Gastrocnemius medialis (tissue), 4 donors: Measurements from ENCODE around the gene TECTA. TPM values are rescaled to one million over a fixed set of nuclear protein-coding genes. Genes with fewer than 3 reads are reported as not detected.

ENCODE experiments used
- ATAC-seq, 2 donors: fragments of 150-250 bp; one replicate each; pipeline ENCODE4 v1.9.1; 2016
- DNase-seq, 2 donors: peaks; one replicate each; pipeline ENCODE4 v3.0.0-alpha.2; 2019
- H3K27ac ChIP-seq, 4 donors: fragments of 200-600 bp; sonication (generic); 1 replicate in 1 of 4; 2 replicates in 3 of 4; pipeline ENCODE4 v1.5.1; 2016 to 2018; ENCODE audit warnings: mild to moderate bottlenecking in 2 of 4, moderate library complexity in 1 of 4
- H3K27me3 ChIP-seq, 3 donors: fragments of 200-600 bp; sonication (generic) in 2 of 3; 1 replicate in 1 of 3; 2 replicates in 2 of 3; pipeline versions ENCODE4 v1.5.1 to v1.6.0; 2016 to 2019; ENCODE audit warnings: mild to moderate bottlenecking in 1 of 3, moderate library complexity in 1 of 3
- H3K36me3 ChIP-seq, 2 donors: fragments of 200-600 bp; sonication (generic) in 1 of 2; one replicate each; pipeline ENCODE4 v1.5.1; 2017 to 2018
- H3K4me1 ChIP-seq, 2 donors: fragments of 200-600 bp; sonication (generic) in 1 of 2; one replicate each; pipeline ENCODE4 v1.5.1; 2016 to 2017; ENCODE audit warnings: mild to moderate bottlenecking in 2 of 2
- H3K4me3 ChIP-seq, 4 donors: fragments of 200-600 bp; sonication (generic) in 3 of 4; 1 replicate in 1 of 4; 2 replicates in 3 of 4; pipeline ENCODE4 v1.5.1; 2016 to 2019; ENCODE audit warnings: mild to moderate bottlenecking in 2 of 4
- H3K9me3 ChIP-seq, 3 donors: fragments of 200-600 bp; sonication (generic) in 2 of 3; 1 replicate in 1 of 3; 2 replicates in 2 of 3; pipeline ENCODE4 v1.5.1; 2016 to 2019
- POLR2A ChIP-seq, 2 donors: fragments of 450-650 bp; IDR thresholded peaks; one replicate each; pipeline ENCODE4 v1.6.1; 2017; ENCODE audit warnings: antibody characterized with exemption in 2 of 2, mild to moderate bottlenecking in 2 of 2, moderate library complexity in 2 of 2
- in situ Hi-C, 4 donors: fragments of 200-750 bp; cut with MboI; loops; one replicate each; pipeline versions ENCODE4 v1.15.0 to v1.8.0; 2017; ENCODE audit warnings: low sequenced_read_pairs in 4 of 4
- intact Hi-C: fragments of 100-400 bp; cut with DNase I; formaldehyde crosslinking; loops from one replicate; pipeline ENCODE4 v1.15.1; 2023; ENCODE audit warnings: low total_unique reads
- total RNA-seq, 4 donors: library from RNA; depleted of rRNA; stranded (reverse); fragments of >200 nt; gene quantifications; one replicate each; pipeline versions ENCODE4 v1.1.0 to v1.2.3, GENCODE V29; 2016
- TF ChIP-seq, protein P1 (sequence below), 5 experiments: fragments of 450-650 bp in 3 of 5; fragments of 200-600 bp in 2 of 5; sonication (generic) in 2 of 5; IDR thresholded peaks in 4 of 5; conservative IDR thresholded peaks in 1 of 5; 1 replicate in 4 of 5; 2 replicates in 1 of 5; pipeline ENCODE4 v1.5.1; 2016 to 2019; ENCODE audit warnings: antibody characterized with exemption in 5 of 5, mild to moderate bottlenecking in 3 of 5, moderate library complexity in 3 of 5

TECTA gene
- total RNA-seq, 4 donors from 2014 or later, result 0.17 to 1.6 (median 0.45) TPM

- Histone ChIP-seq H3K4me3 (no peak overlapping the region), H3K36me3 (no peaks in the 10 kb centered on the region), H3K27me3 (no peaks in the 10 kb centered on the region), H3K27ac (no peak overlapping the region), H3K4me1 (no peaks in the 10 kb centered on the region), H3K9me3 (no peaks in the 10 kb centered on the region)
- TF ChIP-seq, protein P1, sequence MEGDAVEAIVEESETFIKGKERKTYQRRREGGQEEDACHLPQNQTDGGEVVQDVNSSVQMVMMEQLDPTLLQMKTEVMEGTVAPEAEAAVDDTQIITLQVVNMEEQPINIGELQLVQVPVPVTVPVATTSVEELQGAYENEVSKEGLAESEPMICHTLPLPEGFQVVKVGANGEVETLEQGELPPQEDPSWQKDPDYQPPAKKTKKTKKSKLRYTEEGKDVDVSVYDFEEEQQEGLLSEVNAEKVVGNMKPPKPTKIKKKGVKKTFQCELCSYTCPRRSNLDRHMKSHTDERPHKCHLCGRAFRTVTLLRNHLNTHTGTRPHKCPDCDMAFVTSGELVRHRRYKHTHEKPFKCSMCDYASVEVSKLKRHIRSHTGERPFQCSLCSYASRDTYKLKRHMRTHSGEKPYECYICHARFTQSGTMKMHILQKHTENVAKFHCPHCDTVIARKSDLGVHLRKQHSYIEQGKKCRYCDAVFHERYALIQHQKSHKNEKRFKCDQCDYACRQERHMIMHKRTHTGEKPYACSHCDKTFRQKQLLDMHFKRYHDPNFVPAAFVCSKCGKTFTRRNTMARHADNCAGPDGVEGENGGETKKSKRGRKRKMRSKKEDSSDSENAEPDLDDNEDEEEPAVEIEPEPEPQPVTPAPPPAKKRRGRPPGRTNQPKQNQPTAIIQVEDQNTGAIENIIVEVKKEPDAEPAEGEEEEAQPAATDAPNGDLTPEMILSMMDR (IDR thresholded peaks at IDR 0.05 in 4 of 5, conservative IDR thresholded peaks at IDR 0.05 in 1 of 5), result no peak
- no peak for TF ChIP-seq POLR2A (IDR thresholded peaks at IDR 0.05)
- intact Hi-C loops, result no loop called here
- in situ Hi-C loops, result no loop called here
- DNase-seq, result no peak
- no peak for ATAC-seq
These were observed 122.1 kb downstream of the TECTA start for GRCh38 chr11:121223161-121223560.

DNA sequence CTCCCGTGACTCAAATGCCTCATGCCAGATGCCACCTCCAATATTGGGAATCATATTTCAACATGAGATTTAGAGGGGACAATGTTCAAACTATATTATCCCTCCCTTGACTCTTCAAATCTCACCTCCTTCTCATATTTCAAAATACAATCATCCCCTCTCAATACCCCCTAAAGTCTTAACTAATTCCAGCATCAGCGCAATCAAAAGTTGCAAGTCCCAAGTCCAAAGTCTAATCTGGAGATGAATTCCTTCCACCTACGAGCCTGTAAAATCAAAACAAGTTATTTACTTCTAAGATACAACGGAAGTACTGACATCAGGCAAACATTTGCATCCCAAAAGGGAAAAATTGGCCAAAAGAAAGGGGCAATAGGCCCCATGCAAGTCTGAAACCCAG, 124.3 kb downstream of the TECTA start:
- H3K4me1 ChIP-seq, result no peaks in the 10 kb centered on the region
- no peaks in the 10 kb centered on the region for H3K36me3 ChIP-seq
- intact Hi-C loops (no loop called here), in situ Hi-C loops (no loop called here)
- H3K27ac ChIP-seq, result no peak overlapping the region
- no peaks in the 10 kb centered on the region for H3K9me3 ChIP-seq
- ATAC-seq (no peak), DNase-seq (no peak)
- peaks cover 0 to 4% (median 0%) of the 10 kb centered on the region in 3 donors for H3K27me3 ChIP-seq
- TF ChIP-seq, protein P1 (IDR thresholded peaks at IDR 0.05 in 4 of 5, conservative IDR thresholded peaks at IDR 0.05 in 1 of 5), result no peak
- no peak for TF ChIP-seq POLR2A (IDR thresholded peaks at IDR 0.05)
- H3K4me3 ChIP-seq, result no peak overlapping the region

DNA sequence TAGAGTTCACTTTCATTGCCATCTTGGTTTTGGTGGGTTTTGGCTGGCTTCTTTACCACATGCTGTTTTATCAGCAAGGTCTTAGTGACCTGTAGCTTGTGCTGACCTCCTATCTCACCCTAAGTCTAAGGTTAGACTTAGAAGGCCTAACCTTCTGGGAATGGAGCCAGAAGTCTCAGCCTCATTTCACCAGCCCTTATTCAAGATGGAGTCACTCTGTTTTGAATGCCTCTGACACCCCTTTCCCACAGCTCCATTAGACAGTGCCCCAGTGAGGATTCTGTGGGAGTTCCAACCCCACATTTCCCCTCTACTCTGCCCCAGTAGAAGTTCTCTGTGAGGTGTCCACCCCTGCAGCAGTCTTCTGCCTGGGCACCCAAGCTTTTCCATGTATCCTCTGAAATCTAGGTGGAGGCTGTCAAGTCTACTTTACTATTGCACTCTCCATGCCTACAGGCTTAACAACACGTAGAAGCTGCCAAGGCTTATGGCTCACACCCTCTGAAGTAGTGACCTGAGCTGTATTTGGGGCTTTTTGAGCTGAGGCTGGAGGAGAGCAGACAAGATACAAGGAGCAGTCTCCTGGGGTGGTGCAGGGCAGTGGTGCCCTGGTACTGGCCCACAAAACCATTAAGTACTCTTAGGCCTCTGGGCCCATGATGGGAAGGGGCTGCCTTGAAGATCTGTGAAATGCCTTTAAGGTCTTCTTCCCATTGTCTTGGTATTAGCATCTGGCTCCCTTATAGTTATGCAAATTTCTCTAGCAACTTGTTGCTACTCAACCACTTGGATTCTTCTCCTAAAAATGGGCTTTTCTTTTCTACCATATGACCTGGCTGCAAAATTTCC, 125.6 kb downstream of the TECTA start:
- in situ Hi-C loops, result no loop called here
- no peaks in the 10 kb centered on the region for H3K4me1 ChIP-seq
- intact Hi-C loops, result no loop called here
- TF ChIP-seq, protein P1 (IDR thresholded peaks at IDR 0.05 in 4 of 5, conservative IDR thresholded peaks at IDR 0.05 in 1 of 5), result no peak
- TF ChIP-seq POLR2A (IDR thresholded peaks at IDR 0.05), result no peak
- peaks cover 0 to 4% (median 0%) of the 10 kb centered on the region in 3 donors for H3K27me3 ChIP-seq
- H3K9me3 ChIP-seq, result no peaks in the 10 kb centered on the region
- ATAC-seq (no peak), DNase-seq (no peak)
- H3K27ac ChIP-seq, result no peak overlapping the region
- H3K4me3 ChIP-seq, result no peak overlapping the region
- H3K36me3 ChIP-seq, result no peaks in the 10 kb centered on the region

DNA sequence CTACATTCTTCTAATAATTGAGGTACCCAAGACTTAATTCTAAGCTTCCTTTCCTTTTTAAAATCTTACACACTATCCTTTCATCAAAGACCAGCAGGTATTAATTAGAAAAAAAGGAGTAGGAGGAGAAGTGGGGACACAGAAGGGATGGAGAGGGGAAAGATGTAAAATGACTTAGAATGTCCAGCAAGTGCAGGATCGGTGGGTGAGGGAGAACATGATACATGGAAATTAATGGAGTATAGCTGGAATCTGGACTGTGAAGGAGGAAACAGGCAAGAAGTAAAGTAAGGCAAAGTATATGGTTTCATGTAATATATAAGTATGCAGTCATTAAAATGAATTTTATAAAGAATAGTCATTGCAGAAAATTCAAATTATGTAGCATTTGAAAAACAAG, 127.8 kb downstream of the TECTA start:
- TF ChIP-seq POLR2A (IDR thresholded peaks at IDR 0.05), result no peak
- TF ChIP-seq, protein P1 (IDR thresholded peaks at IDR 0.05 in 4 of 5, conservative IDR thresholded peaks at IDR 0.05 in 1 of 5), result no peak
- ATAC-seq (no peak), DNase-seq (no peak)
- H3K36me3 ChIP-seq, result no peaks in the 10 kb centered on the region
- H3K27me3 ChIP-seq, result peaks cover 0 to 4% (median 0%) of the 10 kb centered on the region in 3 donors
- H3K4me3 ChIP-seq, result no peak overlapping the region
- H3K4me1 ChIP-seq, result no peaks in the 10 kb centered on the region
- in situ Hi-C loops (no loop called here), intact Hi-C loops (no loop called here)
- no peaks in the 10 kb centered on the region for H3K9me3 ChIP-seq
- no peak overlapping the region for H3K27ac ChIP-seq
